HCT116 (cell line): ENCODE data around the gene EMC10.

Experiments
- EGR1 ChIP-seq: IDR thresholded peaks from 2 replicates; pipeline ENCODE4 v1.6.1; 2012; ENCODE audit warnings: low read depth
- POLR2A ChIP-seq: IDR thresholded peaks from 2 replicates; pipeline ENCODE4 v1.7.0; 2011; ENCODE audit warnings: borderline replicate concordance; ENCODE audit not compliant: insufficient read depth, insufficient read length; ENCODE audit errors: extremely low read depth
- POLR2AphosphoS5 ChIP-seq: IDR thresholded peaks from 2 replicates; pipeline ENCODE4 v1.6.1; 2011; ENCODE audit warnings: mild to moderate bottlenecking, low read depth, low read length, moderate library complexity
- RAD21 ChIP-seq: IDR thresholded peaks from 2 replicates; pipeline ENCODE4 v1.6.1; 2012; ENCODE audit warnings: low read depth, mild to moderate bottlenecking
- YY1 ChIP-seq: IDR thresholded peaks from 2 replicates; pipeline ENCODE4 v1.6.1; 2011; ENCODE audit warnings: low read length, low read depth, moderate library complexity, mild to moderate bottlenecking; ENCODE audit not compliant: insufficient replicate concordance; ENCODE audit errors: extremely low read depth
- TF ChIP-seq, protein P1 (sequence below), 3 experiments: fragments of 200-600 bp in 1 of 3; sonication (generic) in 1 of 3; IDR thresholded peaks in 2 of 3; conservative IDR thresholded peaks in 1 of 3; 2 replicates each; pipeline ENCODE4 v1.5.1; 2012 to 2017; ENCODE audit warnings: low read depth in 2 of 3, low read length in 2 of 3, antibody characterized with exemption in 1 of 3, borderline replicate concordance in 1 of 3, control low read depth in 1 of 3, mild to moderate bottlenecking in 1 of 3, mixed read lengths in 1 of 3, mixed run types in 1 of 3, moderate library complexity in 1 of 3; ENCODE audit not compliant: insufficient read depth in 1 of 3
- TF ChIP-seq, protein P2 (sequence below): IDR thresholded peaks from 2 replicates; pipeline ENCODE4 v1.6.1; 2012

DNA sequence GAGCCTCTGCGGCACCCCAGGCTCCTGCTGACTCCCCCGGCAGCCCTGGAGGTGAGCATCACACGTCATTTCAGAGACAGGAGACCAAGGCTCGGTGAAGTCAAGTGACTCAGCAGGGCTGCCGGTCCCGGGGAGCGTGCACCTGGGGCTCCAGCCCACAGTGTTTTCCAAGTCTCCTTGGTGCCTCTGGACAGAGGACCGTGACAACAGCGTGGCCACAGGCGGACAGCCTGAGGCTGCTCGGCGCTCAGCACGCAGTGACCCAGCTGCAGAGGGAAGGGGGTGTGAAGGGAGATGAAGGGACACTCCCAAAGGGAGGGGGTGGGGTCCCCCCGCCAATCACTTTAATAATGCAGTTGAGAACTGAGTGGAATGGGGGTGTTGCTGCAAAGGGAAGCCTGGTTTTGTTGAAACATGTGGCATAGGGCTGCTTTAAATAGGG, 54.9 kb downstream of the EMC10 start:
- TF ChIP-seq, protein P1, sequence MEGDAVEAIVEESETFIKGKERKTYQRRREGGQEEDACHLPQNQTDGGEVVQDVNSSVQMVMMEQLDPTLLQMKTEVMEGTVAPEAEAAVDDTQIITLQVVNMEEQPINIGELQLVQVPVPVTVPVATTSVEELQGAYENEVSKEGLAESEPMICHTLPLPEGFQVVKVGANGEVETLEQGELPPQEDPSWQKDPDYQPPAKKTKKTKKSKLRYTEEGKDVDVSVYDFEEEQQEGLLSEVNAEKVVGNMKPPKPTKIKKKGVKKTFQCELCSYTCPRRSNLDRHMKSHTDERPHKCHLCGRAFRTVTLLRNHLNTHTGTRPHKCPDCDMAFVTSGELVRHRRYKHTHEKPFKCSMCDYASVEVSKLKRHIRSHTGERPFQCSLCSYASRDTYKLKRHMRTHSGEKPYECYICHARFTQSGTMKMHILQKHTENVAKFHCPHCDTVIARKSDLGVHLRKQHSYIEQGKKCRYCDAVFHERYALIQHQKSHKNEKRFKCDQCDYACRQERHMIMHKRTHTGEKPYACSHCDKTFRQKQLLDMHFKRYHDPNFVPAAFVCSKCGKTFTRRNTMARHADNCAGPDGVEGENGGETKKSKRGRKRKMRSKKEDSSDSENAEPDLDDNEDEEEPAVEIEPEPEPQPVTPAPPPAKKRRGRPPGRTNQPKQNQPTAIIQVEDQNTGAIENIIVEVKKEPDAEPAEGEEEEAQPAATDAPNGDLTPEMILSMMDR (IDR thresholded peaks at IDR 0.05 in 2 of 3, conservative IDR thresholded peaks at IDR 0.05 in 1 of 3; ENCODE audit: borderline replicate concordance in 1 of 3, insufficient read depth in 1 of 3, low read depth in 2 of 3, low read length in 2 of 3), result no peak
- TF ChIP-seq EGR1 (no peak), POLR2A (no peak), YY1 (no peak), RAD21 (no peak), POLR2AphosphoS5 (no peak)
- TF ChIP-seq, protein P2, sequence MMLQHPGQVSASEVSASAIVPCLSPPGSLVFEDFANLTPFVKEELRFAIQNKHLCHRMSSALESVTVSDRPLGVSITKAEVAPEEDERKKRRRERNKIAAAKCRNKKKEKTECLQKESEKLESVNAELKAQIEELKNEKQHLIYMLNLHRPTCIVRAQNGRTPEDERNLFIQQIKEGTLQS, result no peak
